ENCODE measurements around the gene FAM171A2.
"Not testable (repeated sequence)": the region's sequence is repeated elsewhere in the genome, so short reads cannot be mapped to it uniquely, and the experiment has no call there.

- not testable (repeated sequence) for TF ChIP-seq EZH2 (IDR thresholded peaks at IDR 0.05; ENCODE audit: low read length); CTCF (optimal IDR thresholded peaks at IDR 0.05 in 1 of 3, IDR thresholded peaks at IDR 0.05 in 1 of 3, conservative IDR thresholded peaks at IDR 0.05 in 1 of 3; ENCODE audit: extremely low read depth in 1 of 3, insufficient read depth in 2 of 3, low read length in 3 of 3)
These were observed 34.1 kb downstream of the FAM171A2 start for GRCh38 chr17:44329516-44329915.

Measured in keratinocyte (primary cell).